ENCODE measurements around the gene PRKAA1.
"Not testable (repeated sequence)": the region's sequence is repeated elsewhere in the genome, so short reads cannot be mapped to it uniquely, and the experiment has no call there.

DNA sequence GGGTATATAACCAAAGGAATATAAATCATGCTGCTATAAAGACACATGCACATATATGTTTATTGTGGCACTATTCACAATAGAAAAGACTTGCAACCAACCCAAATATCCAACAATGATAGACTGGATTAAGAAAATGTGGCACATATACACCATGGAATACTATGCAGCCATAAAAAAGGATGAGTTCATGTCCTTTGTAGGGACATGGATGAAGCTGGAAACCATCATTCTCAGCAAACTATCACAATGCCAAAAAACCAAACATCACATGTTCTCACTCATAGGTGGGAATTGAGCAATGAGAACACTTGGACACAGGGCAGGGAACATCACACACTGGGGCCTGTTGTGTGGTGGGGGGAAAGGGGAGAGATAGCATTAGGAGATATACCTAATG, 87.6 kb downstream of the PRKAA1 start:
- TF ChIP-seq, protein P1, sequence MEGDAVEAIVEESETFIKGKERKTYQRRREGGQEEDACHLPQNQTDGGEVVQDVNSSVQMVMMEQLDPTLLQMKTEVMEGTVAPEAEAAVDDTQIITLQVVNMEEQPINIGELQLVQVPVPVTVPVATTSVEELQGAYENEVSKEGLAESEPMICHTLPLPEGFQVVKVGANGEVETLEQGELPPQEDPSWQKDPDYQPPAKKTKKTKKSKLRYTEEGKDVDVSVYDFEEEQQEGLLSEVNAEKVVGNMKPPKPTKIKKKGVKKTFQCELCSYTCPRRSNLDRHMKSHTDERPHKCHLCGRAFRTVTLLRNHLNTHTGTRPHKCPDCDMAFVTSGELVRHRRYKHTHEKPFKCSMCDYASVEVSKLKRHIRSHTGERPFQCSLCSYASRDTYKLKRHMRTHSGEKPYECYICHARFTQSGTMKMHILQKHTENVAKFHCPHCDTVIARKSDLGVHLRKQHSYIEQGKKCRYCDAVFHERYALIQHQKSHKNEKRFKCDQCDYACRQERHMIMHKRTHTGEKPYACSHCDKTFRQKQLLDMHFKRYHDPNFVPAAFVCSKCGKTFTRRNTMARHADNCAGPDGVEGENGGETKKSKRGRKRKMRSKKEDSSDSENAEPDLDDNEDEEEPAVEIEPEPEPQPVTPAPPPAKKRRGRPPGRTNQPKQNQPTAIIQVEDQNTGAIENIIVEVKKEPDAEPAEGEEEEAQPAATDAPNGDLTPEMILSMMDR (IDR thresholded peaks at IDR 0.05) = not testable (repeated sequence)
- not testable (repeated sequence) for TF ChIP-seq EP300 (IDR thresholded peaks at IDR 0.05)

All from esophagus muscularis mucosa (tissue), 3 donors.